Activated CD8-positive, alpha-beta memory T cell treated with anti-CD3 and anti-CD28 coated beads for 24 hours (primary cell): ENCODE data around the gene EFHD1.

Source experiments
- DNase-seq: peaks from one replicate; pipeline ENCODE4 v3.0.0-alpha.2; 2020

EFHD1 gene, protein sequence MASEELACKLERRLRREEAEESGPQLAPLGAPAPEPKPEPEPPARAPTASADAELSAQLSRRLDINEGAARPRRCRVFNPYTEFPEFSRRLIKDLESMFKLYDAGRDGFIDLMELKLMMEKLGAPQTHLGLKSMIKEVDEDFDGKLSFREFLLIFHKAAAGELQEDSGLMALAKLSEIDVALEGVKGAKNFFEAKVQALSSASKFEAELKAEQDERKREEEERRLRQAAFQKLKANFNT

DNA sequence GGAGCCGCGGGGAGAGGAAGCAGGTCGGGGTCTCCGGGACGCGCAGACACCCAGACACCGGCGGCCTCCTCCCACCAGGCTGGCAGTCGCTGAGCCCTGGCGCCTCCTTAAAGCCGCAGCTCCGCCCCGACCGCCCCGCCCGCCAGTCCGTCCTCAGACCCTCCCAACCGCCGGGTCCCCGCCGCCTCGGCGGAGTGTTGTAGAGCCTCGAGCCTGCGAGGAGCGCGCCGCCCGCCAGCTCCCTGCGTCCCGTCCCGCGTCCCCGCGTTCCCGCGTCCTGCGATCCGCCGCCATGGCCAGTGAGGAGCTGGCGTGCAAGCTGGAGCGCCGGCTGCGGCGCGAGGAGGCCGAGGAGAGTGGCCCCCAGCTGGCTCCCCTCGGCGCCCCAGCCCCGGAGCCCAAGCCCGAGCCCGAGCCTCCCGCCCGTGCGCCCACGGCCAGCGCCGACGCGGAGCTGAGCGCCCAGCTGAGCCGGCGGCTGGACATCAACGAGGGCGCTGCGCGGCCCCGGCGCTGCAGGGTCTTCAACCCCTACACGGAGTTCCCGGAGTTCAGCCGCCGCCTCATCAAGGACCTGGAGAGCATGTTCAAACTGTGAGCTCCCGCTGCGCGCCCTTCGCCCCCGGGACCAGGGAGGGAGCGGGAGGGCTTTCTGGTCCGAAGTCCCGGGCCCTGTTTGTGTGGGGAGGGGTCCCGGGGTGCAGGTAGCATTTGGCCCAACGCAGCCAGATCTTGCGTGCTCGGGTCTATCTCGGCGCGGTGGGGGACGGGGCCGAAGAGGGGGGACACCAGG is at the start of gene EFHD1:
Gene EFHD1, plus strand, starts transcription at position 192 of the 793 bp plus-strand sequence. Its CDS starts 101 bp downstream, at position 293.
- peak; percentile 82 for DNase-seq

GRCh38 chr2:232584238-232584637 is 49.2 kb upstream of the EFHD1 start:
- no peak for DNase-seq

DNA sequence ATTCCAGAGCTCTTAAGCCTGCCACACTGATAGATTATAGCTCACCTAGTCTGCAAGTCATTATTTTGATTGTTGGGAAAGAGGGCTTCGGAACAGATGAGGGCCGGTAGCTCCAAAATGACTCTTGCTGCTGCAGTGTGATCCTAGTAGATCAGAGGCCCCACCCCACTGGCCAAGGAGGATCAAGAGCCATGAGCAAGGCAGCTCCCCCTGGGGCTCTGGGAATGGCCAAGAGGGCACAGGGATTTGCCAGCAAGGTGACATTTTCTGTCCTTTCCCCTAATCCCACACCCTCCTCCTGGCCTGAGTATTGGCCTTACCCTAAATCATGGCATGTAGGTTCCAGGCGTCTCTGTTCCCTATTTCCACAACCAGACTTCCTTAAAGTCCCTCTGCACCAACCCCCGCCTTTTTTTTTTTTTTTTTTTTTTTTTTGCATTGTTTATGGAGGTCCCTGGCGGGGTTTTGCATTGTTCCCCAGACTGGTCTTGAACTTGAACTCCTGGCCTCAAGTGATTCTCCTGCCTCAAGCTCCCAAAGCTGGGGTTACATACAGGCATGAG is 46.4 kb upstream of the EFHD1 start:
- no peak for DNase-seq

GRCh38 chr2:232587512-232587911 is 45.9 kb upstream of the EFHD1 start:
- no peak for DNase-seq

- no peak for DNase-seq
These were observed 45.4 kb upstream of the EFHD1 start for GRCh38 chr2:232588031-232588430.

DNA sequence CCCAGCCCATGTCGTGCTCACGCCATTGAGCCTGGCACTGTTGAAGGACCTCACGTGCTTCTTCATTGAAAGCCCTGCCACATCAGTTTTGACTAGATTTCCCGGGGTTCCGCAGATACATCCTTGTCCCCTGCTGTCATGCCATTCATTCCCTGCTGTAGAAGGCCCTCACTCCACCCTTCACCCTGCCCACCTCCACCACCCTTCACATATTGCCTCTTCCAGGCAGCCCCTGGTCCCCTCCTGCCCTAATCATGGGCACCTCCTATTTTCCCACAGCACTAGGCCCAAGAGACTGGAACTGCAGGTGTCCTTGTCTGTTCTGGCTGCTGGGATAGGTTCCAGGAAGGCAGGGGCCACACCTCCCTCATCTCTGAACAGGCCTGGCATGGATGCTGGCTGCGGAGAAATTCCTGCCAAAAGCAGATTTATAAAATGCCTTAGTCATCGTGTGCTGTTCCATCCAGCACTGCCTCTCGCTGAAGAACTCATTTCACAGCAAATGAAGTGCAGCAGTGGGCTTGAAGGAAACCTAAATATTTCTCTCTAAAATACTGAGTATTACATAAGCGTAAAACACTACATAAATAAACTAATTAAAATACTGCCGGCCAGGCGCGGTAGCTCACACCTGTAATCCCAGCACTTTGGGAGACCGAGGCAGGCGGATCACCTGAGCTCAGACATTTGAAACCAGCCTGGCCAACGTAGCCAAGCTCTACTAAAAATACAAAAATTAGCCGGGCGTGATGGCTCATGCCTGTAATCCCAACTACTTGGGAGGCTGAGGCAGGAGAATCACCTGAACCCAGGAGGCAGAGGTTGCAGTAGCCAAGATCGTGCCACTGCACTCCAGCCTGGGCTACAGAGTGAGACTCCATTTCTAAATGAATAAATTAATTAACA is 44.5 kb upstream of the EFHD1 start:
- DNase-seq = no peak

GRCh38 chr2:232592772-232593395 is 40.5 kb upstream of the EFHD1 start:
- DNase-seq = no peak

DNA sequence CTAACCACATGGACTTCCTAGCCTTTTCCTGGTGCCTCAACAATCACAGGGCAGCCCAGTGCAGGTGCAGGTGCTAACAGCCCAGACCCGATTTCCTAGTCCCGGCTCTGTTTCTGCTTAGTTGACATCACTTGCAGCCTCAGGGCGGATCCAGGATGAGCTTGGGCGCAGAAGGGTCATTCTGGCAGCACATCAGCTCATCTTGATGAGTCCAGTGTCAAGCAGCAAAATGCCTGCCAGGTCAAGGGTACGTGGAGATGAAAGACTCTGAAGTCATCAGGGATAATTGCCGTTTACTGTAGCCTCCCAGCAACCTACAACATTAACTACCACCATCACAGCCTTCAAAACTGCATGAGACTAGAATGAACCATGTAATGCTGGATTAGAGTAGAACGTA is 39.4 kb upstream of the EFHD1 start:
- no peak for DNase-seq

DNA sequence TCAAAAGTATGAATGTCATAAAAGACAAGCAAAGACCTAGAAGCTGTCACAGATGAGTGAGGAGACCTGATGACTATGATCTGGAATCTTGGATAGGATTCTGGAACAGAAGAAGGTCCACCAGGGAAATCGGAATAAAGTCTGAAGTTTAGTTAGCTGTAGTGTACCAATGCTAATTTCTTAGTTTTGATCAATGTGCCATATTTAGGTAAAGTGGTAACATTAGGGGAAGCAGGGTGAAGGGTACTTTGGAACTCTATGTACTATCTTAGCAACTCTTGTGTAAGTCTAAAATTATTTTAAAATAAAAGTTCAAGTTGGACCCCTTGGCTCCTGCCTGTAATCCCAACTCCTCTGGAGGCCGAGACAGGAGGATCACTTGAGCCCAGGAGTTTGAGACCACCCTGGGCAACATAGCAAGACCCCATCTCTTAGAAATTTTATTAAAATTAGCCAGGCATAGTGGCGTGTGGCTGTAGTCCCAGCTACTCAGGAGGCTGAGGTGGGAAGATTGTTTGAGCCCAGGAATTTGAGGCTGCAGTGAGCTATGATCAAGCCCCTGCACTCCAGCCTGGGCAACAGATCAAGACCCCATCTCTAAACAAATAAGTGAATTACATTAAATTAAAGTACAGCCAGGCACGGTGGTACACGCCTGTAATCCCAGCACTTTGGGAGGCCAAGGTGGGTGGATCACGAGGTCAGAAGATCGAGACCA is 35.9 kb upstream of the EFHD1 start:
- no peak for DNase-seq

- DNase-seq = no peak
These were observed 35.1 kb upstream of the EFHD1 start for GRCh38 chr2:232598293-232598692.

DNA sequence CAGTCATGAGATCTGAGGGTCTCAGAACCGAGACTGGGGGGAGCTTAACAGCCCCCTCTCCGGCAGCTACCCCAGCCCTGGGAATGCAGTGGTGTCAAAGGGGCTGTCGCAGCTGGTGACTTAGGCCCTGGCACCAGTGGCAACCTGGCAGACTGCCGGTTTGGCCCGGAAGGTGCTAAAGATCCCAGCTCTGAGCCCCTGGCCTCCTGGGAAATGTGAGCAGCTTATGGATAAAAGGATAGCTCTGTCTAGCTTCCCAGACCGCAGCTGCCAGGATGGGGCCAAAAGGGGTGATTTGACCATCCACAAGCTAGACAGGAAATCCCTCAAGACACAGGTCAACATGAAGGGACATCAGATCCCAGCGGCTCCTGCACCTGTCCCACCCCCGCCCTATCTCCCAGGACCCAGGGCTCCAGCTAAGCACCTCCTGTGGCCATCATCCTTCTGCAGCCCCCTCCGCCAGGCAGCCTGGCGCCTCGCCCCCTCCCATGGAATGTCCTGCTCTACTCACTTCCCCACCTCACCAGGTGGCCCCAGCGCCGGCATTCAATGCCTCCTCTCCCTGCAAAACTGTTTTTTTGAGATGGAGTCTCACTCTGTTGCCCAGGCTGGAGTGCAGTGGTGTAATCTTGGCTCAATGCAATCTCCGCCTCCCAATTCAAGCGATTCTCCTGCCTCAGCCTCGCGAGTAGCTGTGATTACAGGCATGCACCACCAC is 33.2 kb upstream of the EFHD1 start:
- no peak for DNase-seq

GRCh38 chr2:232603283-232603682 is 30.1 kb upstream of the EFHD1 start:
- DNase-seq = no peak

DNA sequence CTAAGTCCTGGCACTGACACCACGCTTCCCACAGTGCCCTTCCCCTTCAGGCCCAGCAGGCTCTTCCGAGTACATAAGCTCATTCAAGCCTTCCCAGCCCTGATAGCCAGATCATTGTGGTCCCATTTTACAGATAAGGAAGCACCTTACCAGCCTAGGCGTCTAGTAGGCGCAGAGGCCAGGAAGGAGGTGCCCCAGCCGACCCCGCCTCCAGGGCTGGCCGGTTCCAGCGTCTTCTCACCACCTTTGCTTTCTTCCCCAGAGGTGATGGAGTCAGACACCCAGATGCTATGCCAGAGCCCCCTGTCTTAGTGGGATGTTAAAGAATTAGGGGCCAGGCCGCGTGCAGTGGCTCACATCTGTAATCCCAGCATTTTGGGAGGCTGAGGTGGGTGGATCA is 28.9 kb upstream of the EFHD1 start:
- DNase-seq = no peak

GRCh38 chr2:232607011-232607410 is 26.4 kb upstream of the EFHD1 start:
- DNase-seq = no peak

- no peak for DNase-seq
These were observed 23.8 kb upstream of the EFHD1 start for GRCh38 chr2:232609607-232610006.

DNA sequence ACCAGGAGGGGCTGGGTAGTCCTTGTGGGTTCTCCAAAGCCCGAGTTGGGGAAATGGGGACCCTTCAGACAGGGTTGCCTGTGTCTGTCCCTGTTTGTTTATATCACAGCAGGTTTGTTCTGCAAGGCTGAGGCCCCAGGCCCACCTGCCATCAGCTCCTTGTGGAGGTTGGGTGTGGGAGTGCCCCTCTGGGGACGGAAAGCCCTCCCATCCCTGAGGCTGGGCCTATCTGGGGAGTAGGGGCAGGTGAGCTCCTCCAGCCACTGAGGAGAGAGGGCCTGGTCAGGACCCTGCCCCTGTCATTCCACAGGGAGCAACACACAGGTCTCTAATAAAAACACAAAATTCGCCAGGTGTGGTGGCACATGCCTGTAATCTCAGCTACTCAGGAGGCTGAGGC is 23.3 kb upstream of the EFHD1 start:
- no peak for DNase-seq

GRCh38 chr2:232611061-232611460 is 22.3 kb upstream of the EFHD1 start:
- DNase-seq = no peak

DNA sequence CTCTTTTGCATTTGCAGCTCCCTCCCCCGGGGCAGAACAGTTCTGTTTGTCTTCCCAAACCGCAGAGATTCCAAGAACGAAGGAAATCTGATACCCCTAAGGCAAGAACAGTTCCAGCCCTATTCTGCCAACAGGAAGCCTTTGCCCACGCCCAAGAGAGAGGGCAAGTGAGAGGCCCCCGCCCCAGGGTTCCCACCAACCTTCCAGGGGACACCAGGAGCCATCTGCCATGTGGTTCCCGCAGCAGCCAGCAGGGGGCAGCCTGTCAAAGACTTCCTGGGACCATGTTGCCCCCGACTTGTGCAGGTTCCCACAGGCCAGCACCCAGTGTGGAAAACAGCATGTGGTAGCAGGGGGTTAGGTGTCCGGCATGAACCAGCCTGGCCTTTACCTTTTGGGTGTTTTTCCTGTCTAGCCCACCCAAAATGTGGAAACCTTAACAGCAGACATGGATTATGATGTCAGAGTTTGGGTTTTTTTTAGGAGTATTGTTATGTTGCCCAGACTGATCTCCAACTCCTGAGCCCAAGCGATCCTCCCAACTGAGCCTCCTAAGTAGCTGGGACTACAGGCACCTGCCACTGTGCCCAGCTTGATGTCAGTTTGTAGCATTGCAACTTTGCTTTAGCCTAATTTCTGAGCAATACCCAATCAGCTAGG is 21.7 kb upstream of the EFHD1 start:
- peak; percentile 90 for DNase-seq

- no peak for DNase-seq
These were observed 19.8 kb upstream of the EFHD1 start for GRCh38 chr2:232613538-232614134.

- DNase-seq = no peak
These were observed 18.1 kb upstream of the EFHD1 start for GRCh38 chr2:232615339-232615738.
